K562 (cell line): ENCODE data around the gene TXNRD2. TPM values are rescaled to one million over a fixed set of nuclear protein-coding genes. Genes with fewer than 3 reads are reported as not detected.

Experiments used
- EP300 ChIP-seq: IDR thresholded peaks from 2 replicates; pipeline ENCODE4 v1.6.1; 2012; ENCODE audit warnings: low read length, improper control_type of control experiment
- ESRRA ChIP-seq: fragments of 450-650 bp; IDR thresholded peaks from 2 replicates; pipeline ENCODE4 v1.6.1; 2014; ENCODE audit warnings: low read depth, mild to moderate bottlenecking, moderate library complexity, borderline replicate concordance
- GABPB1 ChIP-seq: sonication (generic); formaldehyde crosslinking; IDR thresholded peaks from 2 replicates; pipeline ENCODE4 v1.8.0; 2022; ENCODE audit warnings: mild to moderate bottlenecking, missing genetic modification reagents
- JUNB ChIP-seq: fragments of 450-650 bp; formaldehyde crosslinking; conservative IDR thresholded peaks from 2 replicates; pipeline ENCODE4 v1.4.0; 2020; ENCODE audit warnings: mild to moderate bottlenecking
- MYNN ChIP-seq, 2 experiments: sonication (generic); formaldehyde crosslinking in 1 of 2; IDR thresholded peaks; 2 replicates each; pipeline versions ENCODE4 v1.5.0 to v1.6.1; 2016 to 2020; ENCODE audit warnings: antibody characterized with exemption in 1 of 2, missing genetic modification reagents in 1 of 2
- NFYB ChIP-seq: IDR thresholded peaks from 2 replicates; pipeline ENCODE4 v1.6.1; 2011; ENCODE audit warnings: mild to moderate bottlenecking, moderate library complexity; ENCODE audit not compliant: insufficient read length; ENCODE audit errors: extremely low read depth
- NR4A1 ChIP-seq, 2 experiments: fragments of 250-450 bp in 1 of 2; fragments of 450-650 bp in 1 of 2; sonication (Bioruptor Pico) in 1 of 2; IDR thresholded peaks; 2 replicates each; pipeline versions ENCODE4 v1.4.0 to v1.6.1; 2016 to 2020; ENCODE audit warnings: mild to moderate bottlenecking in 2 of 2, missing compliant biosample characterization in 1 of 2, missing genetic modification characterization in 1 of 2, moderate library complexity in 1 of 2
- SIN3B ChIP-seq: fragments of 450-650 bp; IDR thresholded peaks from 2 replicates; pipeline ENCODE4 v1.6.1; 2017; ENCODE audit warnings: low read depth, mild to moderate bottlenecking, moderate library complexity
- ZNF184 ChIP-seq: sonication (generic); formaldehyde crosslinking; IDR thresholded peaks from 2 replicates; pipeline ENCODE4 v1.5.0; 2020; ENCODE audit warnings: missing genetic modification reagents
- ZNF644 ChIP-seq: fragments of 200-800 bp; sonication (Bioruptor generic); IDR thresholded peaks from 2 replicates; pipeline ENCODE4 v1.6.1; 2016; ENCODE audit warnings: low read depth, missing genetic modification characterization, missing compliant biosample characterization
- polyA plus RNA-seq, 8 experiments: library from polyadenylated mRNA; depleted of rRNA in 4 of 8; stranded (reverse) in 5 of 8; unstranded in 3 of 8; fragments of >200 nt; fragmentation: Nextera tagmentation in 2 of 8; fragmentation: Illumina TruSeq in 1 of 8; extraction: Ambion mirVana in 2 of 8; extraction: Trizol in 1 of 8; gene quantifications; 2 replicates each; pipeline versions ENCODE4 v1.2.1 to v1.2.3, GENCODE V29; 2011 to 2014; ENCODE audit warnings: inconsistent platforms in 1 of 8, missing spikeins in 1 of 8
- total RNA-seq, 7 experiments: library from RNA; depleted of rRNA in 6 of 7; stranded (reverse); fragments of >200 nt in 6 of 7; fragmentation: Illumina TruSeq in 2 of 7; extraction: Trizol in 2 of 7; gene quantifications; 2 replicates each; pipeline versions ENCODE4 v1.2.1 to v1.2.3, GENCODE V29; 2011 to 2021; ENCODE audit warnings: low replicate concordance in 1 of 7
- TF ChIP-seq, protein P1 (sequence below): fragments of 450-650 bp; IDR thresholded peaks from 2 replicates; pipeline ENCODE4 v1.7.1; 2018; ENCODE audit warnings: mild to moderate bottlenecking, low read depth; ENCODE audit not compliant: partially characterized antibody
- TF ChIP-seq, protein P2 (sequence below), 2 experiments: fragments of 200-800 bp in 1 of 2; sonication (Bioruptor generic) in 1 of 2; sonication (generic) in 1 of 2; formaldehyde crosslinking in 1 of 2; IDR thresholded peaks in 1 of 2; conservative IDR thresholded peaks in 1 of 2; 2 replicates each; pipeline versions ENCODE4 v1.5.0 to v1.6.1; 2016 to 2020; ENCODE audit warnings: missing compliant biosample characterization in 1 of 2, missing genetic modification characterization in 1 of 2, missing genetic modification reagents in 1 of 2
- TF ChIP-seq, protein P3 (sequence below): fragments of 450-650 bp; formaldehyde crosslinking; IDR thresholded peaks from 2 replicates; pipeline ENCODE4 v1.4.0; 2022; ENCODE audit warnings: missing genetic modification characterization
- TF ChIP-seq, protein P4 (sequence below): sonication (generic); formaldehyde crosslinking; IDR thresholded peaks from 2 replicates; pipeline ENCODE4 v1.8.0; 2023; ENCODE audit warnings: missing genetic modification reagents, mild to moderate bottlenecking, borderline replicate concordance

TXNRD2 gene
- total and polyA plus RNA-seq, 9 of the 15 experiments (the other 6 are each of a cell fraction or from before 2014, with no cell fraction given): 3.3 to 80.2 (median 49.4) TPM

- TF ChIP-seq, protein P1, sequence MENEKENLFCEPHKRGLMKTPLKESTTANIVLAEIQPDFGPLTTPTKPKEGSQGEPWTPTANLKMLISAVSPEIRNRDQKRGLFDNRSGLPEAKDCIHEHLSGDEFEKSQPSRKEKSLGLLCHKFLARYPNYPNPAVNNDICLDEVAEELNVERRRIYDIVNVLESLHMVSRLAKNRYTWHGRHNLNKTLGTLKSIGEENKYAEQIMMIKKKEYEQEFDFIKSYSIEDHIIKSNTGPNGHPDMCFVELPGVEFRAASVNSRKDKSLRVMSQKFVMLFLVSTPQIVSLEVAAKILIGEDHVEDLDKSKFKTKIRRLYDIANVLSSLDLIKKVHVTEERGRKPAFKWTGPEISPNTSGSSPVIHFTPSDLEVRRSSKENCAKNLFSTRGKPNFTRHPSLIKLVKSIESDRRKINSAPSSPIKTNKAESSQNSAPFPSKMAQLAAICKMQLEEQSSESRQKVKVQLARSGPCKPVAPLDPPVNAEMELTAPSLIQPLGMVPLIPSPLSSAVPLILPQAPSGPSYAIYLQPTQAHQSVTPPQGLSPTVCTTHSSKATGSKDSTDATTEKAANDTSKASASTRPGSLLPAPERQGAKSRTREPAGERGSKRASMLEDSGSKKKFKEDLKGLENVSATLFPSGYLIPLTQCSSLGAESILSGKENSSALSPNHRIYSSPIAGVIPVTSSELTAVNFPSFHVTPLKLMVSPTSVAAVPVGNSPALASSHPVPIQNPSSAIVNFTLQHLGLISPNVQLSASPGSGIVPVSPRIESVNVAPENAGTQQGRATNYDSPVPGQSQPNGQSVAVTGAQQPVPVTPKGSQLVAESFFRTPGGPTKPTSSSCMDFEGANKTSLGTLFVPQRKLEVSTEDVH: no peak
- TF ChIP-seq, protein P2, sequence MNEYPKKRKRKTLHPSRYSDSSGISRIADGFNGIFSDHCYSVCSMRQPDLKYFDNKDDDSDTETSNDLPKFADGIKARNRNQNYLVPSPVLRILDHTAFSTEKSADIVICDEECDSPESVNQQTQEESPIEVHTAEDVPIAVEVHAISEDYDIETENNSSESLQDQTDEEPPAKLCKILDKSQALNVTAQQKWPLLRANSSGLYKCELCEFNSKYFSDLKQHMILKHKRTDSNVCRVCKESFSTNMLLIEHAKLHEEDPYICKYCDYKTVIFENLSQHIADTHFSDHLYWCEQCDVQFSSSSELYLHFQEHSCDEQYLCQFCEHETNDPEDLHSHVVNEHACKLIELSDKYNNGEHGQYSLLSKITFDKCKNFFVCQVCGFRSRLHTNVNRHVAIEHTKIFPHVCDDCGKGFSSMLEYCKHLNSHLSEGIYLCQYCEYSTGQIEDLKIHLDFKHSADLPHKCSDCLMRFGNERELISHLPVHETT (CRISPR knock-in tag; conservative IDR thresholded peaks at IDR 0.05 in 1 of 2, IDR thresholded peaks at IDR 0.05 in 1 of 2): no peak
- no peak for TF ChIP-seq ESRRA
- TF ChIP-seq EP300: no peak
- TF ChIP-seq, protein P3, sequence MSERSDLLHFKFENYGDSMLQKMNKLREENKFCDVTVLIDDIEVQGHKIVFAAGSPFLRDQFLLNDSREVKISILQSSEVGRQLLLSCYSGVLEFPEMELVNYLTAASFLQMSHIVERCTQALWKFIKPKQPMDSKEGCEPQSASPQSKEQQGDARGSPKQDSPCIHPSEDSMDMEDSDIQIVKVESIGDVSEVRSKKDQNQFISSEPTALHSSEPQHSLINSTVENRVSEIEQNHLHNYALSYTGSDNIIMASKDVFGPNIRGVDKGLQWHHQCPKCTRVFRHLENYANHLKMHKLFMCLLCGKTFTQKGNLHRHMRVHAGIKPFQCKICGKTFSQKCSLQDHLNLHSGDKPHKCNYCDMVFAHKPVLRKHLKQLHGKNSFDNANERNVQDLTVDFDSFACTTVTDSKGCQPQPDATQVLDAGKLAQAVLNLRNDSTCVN: 0 out of 2 replicates have a peak, but pooled peaks have one; percentile 49
- no peak for TF ChIP-seq NR4A1 (CRISPR knock-in tag; IDR thresholded peaks at IDR 0.05)
- TF ChIP-seq NR4A1 (tag; IDR thresholded peaks at IDR 0.05): no peak
- no peak for TF ChIP-seq SIN3B
- peak; percentile 53; the same call in 1 of the 2 replicates for TF ChIP-seq JUNB (CRISPR knock-in tag)
- no peak for TF ChIP-seq ZNF184
- TF ChIP-seq MYNN (IDR thresholded peaks at IDR 0.05): peak; percentile 18; the same call in 1 of the 2 replicates
- no peak for TF ChIP-seq MYNN (CRISPR knock-in tag; IDR thresholded peaks at IDR 0.05)
- TF ChIP-seq, protein P4, sequence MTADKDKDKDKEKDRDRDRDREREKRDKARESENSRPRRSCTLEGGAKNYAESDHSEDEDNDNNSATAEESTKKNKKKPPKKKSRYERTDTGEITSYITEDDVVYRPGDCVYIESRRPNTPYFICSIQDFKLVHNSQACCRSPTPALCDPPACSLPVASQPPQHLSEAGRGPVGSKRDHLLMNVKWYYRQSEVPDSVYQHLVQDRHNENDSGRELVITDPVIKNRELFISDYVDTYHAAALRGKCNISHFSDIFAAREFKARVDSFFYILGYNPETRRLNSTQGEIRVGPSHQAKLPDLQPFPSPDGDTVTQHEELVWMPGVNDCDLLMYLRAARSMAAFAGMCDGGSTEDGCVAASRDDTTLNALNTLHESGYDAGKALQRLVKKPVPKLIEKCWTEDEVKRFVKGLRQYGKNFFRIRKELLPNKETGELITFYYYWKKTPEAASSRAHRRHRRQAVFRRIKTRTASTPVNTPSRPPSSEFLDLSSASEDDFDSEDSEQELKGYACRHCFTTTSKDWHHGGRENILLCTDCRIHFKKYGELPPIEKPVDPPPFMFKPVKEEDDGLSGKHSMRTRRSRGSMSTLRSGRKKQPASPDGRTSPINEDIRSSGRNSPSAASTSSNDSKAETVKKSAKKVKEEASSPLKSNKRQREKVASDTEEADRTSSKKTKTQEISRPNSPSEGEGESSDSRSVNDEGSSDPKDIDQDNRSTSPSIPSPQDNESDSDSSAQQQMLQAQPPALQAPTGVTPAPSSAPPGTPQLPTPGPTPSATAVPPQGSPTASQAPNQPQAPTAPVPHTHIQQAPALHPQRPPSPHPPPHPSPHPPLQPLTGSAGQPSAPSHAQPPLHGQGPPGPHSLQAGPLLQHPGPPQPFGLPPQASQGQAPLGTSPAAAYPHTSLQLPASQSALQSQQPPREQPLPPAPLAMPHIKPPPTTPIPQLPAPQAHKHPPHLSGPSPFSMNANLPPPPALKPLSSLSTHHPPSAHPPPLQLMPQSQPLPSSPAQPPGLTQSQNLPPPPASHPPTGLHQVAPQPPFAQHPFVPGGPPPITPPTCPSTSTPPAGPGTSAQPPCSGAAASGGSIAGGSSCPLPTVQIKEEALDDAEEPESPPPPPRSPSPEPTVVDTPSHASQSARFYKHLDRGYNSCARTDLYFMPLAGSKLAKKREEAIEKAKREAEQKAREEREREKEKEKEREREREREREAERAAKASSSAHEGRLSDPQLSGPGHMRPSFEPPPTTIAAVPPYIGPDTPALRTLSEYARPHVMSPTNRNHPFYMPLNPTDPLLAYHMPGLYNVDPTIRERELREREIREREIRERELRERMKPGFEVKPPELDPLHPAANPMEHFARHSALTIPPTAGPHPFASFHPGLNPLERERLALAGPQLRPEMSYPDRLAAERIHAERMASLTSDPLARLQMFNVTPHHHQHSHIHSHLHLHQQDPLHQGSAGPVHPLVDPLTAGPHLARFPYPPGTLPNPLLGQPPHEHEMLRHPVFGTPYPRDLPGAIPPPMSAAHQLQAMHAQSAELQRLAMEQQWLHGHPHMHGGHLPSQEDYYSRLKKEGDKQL (CRISPR knock-in tag): no peak
- no peak for TF ChIP-seq NFYB
- TF ChIP-seq GABPB1: no peak
- no peak for TF ChIP-seq ZNF644 (tag)
Observed at GRCh38 chr22:19962909-19963806, 21.5 kb upstream of the TXNRD2 start (continued).
